HG02623 (cell line): Measurements from ENCODE around the gene THSD4.
"Not testable (repeated sequence)": the region's sequence is repeated elsewhere in the genome, so short reads cannot be mapped to it uniquely, and the experiment has no call there.

Experiments used
- ATAC-seq: cut with Tn5 transposase; IDR thresholded peaks from one replicate; pipeline ENCODE4 v1.9.1; 2021; ENCODE audit warnings: moderate library complexity; ENCODE audit not compliant: unreplicated experiment

The THSD4 gene

DNA sequence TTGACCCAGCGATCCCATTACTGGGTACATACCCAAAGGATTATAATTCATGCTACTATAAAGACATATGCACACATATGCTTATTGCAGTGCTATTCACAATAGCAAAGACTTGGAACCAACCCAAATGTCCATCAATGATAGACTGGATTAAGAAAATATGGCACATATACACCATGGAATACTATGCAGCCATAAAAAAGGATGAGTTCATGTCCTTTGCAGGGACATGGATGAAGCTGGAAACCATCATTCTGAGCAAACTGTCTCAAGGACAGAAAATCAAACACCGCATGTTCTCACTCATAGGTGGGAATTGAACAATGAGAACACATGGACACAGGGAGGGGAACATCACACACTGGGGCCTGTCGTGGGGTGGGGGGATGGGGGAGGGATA is 286.5 kb downstream of the THSD4 start:
- not testable (repeated sequence) for ATAC-seq

DNA sequence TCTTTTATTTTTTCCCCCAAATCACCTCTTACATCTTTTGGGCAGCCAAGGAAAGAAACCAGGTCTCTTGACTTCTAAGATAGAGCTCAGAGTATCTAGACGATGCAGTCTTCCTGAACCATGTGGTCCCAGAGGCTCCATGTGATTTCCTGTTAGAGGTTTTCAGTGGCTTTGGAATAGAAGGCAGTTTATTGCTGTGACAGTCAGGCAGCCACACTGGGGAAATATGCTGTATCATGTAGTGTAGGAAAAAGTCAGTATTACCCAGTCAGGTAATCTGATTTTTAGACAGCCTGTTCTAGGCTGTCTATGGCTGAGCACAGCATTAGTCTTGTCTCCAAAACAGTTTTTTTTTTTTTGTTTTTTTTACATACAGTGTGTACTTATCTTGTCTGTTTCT is 294.3 kb downstream of the THSD4 start:
- ATAC-seq, result no peak

DNA sequence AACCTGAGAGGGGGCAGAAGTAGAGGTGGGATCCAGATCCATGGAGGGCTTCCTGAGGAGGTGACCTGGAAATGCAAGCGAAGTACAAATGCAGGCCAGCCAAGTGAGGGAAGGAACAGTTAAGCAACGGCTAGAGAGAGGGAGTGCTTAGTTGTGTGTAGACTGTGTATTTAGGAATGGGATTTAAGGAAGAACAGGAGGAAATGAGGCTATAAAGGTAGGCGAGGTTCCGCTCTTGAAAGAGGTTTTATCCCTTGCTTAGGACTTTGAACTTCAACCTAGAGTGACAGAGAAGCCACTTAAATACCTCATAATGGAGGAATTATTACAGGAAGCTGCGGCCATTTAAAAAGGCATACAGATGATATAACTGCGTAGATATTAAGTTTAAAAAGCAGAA is 295.1 kb downstream of the THSD4 start:
- no peak for ATAC-seq

DNA sequence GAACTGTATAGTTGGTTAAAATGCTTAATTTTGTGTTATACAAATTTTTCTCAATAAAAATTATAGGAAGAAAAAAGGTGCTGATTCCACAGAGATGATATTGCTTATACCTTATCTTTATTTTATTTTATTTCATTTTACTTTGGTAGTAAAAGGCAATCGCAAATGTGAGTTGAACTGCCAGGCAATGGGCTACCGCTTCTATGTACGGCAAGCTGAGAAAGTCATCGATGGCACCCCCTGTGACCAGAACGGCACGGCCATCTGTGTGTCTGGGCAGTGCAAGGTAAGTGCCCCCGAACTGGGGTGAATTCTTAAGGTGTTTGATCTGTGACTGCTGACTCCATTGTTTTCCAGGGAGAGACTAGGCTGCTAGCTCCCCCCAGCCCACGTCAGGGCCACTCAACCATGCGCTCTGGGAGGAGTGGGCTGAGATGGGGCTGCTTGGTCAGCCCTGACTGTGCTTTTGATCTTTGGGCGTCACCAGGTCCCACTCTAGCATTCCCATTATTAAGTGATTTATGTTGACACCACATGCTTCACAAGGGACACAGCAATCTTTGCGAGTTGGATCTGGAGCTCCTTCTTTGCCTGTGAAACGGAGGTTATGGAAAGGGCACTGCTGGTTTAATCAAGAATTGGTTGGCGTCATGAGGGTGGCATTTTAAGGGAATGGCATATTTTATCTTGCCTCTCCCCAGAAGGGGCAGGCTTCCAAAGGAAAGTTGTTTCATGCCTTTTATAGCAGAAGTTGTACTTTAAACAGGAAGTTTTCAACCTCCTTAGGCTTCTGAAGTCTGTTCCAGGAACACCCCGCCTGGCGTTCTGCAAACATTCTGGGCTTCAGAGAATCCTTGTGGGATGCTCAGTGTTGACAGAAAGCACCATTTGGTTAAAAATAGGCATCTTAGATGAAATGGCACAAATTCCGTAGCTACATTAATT is 296.5 kb downstream of the THSD4 start:
- ATAC-seq, result no peak

DNA sequence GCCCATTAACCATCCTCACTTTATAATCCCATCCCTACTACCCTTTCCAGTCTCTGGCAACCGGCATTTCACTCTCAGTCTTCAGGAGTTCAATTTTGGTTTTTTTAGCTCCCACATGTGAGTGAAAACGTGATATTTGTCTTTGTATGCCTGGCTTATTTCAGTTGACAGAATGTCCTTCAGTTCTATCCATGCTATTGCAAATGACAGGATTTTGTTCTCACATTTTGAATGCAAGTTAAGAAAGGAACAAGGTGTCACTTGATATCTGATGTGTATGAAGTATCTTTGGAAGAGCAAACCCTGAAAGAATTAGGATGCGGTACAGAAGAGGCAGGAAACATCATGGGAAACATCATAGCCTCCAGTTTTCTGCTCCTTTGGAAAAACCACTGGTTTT is 298.1 kb downstream of the THSD4 start:
- ATAC-seq, result no peak

DNA sequence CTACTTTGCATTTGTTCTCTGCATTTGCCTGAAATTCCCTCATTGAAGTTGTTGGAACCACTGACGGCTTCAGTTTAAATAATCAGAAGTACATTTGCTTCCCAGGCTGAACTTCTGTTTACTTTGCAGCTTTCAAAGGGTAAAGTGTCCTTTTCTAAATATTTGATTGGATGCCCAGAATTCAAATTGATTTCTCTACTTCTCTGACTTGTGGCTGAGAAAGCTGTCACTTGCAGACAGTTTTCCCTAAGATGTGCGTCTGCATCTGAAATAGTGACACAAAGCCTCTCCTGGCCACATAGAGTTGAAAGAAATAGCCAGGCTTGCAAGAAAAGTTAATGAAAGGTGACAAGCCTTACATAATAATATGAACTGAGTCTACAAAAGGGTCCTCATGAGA is 299.6 kb downstream of the THSD4 start:
- ATAC-seq, result no peak

DNA sequence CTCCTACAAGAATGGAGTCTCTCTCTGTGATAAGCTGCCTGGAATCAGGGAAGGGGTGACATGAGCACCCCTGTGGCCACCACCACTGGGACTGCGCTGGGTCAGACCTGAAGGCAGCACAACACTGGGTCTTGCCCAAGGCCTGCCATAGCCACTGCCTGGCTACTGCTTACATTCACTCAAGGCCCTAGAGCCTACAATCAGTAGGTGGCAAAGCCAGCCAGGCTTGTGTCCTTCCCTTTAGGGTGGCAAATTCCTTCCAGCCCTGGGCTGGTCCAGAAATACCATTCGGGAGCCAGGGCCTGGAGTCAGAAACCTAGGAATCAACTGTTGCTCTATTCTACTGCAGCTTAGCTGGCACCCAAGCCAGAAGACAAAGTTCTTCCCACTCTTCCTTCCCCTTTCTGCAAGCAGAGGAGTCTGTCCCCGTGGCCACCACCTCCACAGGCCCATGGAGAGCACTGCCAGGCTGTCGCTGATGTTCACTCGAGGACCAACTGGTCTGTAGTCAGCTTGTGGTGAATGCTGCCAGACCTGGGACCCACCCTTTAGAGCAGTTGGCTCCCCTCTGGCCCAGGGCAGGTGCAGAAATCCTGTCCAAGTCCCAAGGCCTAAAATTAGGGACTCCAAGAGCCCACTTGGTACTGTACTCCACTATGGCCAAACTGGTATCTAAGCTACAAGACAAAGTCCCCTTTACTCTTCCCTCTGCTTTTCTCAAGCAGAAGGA is 307.4 kb downstream of the THSD4 start:
- ATAC-seq, result no peak

DNA sequence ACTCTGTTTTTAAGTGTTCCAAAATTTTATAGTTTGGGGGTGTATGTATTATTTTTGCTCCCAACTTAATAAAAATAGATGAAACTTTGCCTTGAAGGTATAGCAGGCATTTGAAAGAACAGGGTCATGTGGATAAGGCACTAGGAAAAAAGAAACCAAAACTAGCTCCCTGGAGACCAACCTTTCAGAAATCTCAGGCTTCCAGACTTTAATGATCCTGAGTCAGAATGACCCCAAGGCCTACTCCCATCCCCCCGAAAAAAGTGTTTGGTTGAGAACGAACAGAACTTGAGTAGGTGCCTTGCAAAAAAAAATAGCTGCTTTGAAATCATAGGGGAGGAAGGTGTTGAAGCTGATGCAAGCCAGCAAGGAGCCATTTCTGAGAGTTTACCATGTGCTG is 309.5 kb downstream of the THSD4 start:
- ATAC-seq, result no peak

DNA sequence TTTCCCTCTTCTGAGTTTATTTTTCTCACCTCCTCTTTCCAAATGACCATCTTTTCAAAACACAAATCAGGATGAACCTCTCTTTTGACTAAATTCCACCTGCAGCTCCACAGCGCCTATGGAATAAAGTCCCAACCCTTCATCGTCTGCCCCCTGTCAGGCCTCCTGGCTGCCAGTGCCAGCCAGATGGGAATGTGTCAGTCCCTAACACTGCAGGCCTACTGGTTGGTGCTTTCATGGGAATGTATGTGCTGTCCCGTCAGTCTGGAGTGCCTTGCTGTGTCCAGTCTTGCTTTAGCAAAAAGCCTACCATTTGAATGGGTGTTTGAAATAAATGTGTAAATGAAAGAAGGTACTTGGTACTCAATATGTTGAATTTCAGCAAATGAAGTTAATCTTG is 310.1 kb downstream of the THSD4 start:
- ATAC-seq, result no peak

DNA sequence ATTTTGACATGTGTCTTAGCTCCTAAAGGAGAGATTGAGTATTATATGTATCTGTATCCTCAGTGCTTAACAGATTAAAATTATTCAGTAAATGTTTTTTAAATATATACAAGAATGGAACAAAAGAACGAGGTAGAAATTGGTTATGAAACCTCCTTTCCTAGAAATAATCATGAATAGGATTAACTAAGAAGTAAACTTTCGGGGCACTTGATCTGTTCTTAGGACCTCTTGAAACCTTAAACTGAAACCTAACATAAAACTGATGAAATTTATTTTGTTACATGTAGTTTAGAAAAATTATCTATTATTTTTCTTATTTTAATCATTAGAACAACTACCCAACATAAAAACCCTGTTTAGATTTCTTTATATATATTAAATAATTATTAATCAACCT is 311.5 kb downstream of the THSD4 start:
- ATAC-seq, result no peak

DNA sequence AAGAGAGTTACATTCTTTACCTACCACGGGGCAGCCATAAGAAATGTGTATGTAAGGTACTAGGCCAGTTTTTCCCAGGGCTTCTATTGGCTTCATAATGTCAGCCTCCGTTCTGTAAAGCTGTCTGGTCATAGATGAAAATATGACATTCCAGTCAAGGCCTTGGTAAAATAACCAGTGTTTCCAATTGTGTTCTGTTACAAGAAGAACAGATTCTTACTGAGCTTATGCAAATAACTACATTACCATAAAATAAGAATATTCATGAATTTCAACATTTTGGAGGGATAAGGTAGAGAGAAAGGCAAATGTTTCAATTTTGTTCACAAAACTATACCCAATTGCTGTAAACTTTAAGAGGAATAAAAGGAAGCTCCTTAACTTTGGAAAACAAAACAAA is 315.5 kb downstream of the THSD4 start:
- ATAC-seq, result no peak

DNA sequence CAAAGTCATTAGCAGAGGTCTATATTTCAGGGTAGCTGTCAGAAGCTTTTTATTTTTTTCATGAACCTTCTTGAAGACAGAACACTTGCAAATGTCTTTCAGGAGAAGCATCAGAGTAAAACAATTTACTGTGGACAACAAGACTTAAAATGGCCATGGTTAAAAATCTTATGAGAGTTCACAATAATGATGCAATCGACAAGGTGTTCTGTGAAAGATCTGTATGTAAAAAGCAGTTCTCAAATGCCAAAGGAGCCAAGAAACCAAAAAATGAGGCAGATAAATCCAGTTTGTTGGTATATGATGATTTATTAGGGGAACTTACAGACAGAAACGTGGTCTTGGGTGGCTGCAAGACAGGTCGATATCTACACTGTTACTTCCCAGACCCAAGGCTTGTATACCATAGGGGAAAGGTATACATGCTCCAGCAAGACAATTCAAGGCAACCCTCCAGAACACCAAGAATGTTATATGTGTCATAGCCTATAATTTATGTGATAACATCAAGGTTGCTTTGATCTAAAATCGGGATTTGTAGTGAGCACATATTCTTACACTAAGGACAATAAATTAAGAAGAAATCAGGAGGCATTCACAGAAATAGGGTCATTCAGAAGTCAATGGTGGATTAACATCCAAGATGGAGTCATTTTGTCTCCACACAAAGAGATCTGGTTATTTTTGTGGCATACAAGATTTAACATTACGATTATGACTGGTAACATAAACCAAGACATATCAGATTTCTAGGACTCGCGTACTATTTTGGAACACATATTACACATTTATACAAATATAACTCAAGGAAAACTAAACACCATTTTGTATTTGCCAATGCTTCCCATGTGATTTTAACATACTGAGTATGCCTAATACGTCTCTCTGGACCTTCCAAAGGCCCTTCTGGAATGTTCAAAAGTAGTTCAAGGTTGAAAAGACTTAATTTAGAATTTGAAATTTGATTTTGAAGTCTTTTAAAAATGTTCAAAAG is 316.4 kb downstream of the THSD4 start:
- ATAC-seq, result no peak

DNA sequence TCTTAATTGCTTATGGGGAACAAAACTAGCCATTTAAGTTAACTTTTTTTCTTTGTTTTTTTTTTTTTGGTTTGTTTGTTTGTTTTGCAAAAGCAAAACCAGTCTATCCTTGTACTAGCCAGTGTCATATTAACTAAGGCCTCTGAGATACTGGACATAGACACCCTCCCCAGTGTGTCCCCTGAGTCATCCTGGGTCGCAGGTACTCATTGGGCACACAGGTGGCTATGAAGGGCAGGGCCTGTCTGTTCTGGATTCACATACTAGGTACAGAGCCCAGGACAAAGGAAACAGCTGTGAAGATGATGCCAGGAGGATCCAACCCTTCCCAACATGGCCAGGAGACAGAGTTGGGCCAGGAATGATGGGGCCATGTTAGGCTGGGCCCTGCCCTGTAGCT is 318.1 kb downstream of the THSD4 start:
- no peak for ATAC-seq

DNA sequence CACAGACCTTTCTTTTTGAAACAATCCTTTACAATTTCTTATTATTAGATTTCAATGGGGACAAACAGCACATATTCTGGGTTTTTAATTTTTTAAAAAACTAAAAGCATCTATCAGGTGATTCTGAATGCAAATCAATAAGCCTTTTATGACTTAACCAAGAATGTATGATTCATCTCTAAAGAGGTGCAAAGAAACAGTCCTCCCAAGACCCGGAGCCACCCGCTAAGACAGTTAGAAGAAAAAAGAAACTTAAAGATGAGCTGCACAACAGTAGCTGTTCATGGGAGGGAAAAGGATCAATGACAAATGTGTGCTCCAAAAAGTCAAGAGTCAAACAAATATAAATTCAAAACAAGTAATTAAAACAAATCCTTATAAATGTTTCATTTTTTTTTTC is 319.5 kb downstream of the THSD4 start:
- ATAC-seq, result no peak

DNA sequence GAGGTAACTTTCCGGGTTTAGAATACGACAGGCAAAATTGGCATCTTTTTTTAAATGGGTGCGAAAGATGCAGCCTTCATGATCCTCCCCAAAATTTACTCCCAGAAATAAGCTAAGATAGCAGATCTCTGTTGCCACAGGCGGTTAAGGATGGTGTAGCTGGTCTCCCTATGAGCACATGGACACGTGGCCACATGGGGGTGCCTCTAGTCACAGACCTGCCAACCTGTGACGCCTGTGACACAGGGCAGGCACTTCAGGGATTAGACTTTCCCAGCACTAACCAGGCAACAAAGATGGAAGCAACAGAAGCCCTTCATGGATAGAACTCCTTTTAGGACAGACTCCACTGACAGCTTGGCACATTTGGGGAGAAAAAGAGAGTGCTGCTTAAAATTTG is 320.3 kb downstream of the THSD4 start:
- ATAC-seq, result no peak

DNA sequence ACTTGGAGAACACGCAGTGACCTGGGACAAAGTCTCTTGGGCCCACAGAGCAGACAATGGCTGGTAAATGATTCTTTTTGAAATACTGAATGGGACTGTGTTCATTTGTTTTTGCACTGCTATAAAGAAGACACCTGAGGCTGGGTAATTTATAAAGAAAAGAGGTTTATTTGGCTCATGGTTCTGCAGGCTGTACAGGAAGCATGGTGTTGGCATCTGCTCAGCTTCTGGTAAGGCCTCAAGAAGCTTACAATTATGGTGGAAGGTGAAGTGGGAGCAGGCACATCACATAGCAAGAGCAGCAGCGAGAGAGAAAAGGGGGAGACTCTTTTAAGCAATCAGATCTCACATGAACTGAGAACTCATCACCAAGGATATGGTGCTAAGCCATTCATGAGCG is 321.6 kb downstream of the THSD4 start:
- ATAC-seq, result no peak

DNA sequence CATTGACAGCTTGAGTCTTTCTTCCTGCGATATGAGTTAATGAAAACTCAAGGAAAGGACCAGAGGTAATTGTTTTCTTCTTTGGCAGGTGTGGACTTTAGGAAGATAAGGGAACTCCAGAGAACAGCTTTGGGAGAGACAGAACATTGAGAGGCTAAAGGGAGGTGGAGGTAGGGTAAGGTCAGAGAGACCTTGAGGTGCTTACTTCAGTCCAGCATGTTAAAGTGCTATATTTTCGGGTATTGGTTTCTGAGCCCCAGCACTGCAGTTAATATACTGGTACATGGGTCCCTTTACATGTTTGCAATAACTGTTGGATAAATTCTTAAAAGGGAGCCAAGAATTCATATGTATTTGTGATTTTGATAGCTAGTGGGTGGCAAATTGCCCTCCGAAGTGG is 322.1 kb downstream of the THSD4 start:
- no peak for ATAC-seq

DNA sequence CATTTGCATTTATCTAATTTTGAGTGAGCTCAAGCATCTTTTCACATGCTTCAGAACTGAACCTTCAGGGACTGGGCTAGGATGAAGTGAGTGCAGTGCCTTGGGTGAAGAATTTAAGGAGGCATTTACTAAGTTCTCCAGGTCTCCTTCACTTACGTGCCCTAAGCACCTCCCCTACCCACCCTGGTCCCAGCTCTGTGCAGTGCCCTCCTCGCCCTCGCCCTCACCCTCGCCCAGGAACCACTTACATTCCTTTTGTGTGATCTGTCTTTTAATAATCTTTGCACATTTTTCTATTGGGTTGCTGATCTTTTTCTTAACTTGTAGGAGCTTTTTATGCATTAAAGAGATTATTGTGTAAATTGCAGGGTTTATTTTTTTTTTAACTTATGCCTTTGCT is 322.6 kb downstream of the THSD4 start:
- ATAC-seq, result no peak

DNA sequence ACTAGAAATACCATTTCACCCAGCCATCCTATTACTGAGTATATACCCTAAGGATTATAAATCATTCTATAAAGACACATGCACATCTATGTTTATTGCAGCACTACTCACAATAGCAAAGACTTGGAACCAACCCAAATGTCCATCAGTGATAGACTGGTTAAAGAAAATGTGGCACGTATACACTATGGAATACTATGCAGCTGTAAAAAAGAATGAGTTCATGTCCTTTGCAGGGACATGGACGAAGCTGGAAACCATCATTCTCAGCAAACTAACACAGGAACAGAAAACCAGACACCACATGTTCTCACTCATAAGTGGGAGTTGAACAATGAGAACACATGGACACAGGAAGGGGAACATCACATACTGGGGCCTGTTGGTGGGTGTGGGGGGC is 324.2 kb downstream of the THSD4 start:
- ATAC-seq, result not testable (repeated sequence)

DNA sequence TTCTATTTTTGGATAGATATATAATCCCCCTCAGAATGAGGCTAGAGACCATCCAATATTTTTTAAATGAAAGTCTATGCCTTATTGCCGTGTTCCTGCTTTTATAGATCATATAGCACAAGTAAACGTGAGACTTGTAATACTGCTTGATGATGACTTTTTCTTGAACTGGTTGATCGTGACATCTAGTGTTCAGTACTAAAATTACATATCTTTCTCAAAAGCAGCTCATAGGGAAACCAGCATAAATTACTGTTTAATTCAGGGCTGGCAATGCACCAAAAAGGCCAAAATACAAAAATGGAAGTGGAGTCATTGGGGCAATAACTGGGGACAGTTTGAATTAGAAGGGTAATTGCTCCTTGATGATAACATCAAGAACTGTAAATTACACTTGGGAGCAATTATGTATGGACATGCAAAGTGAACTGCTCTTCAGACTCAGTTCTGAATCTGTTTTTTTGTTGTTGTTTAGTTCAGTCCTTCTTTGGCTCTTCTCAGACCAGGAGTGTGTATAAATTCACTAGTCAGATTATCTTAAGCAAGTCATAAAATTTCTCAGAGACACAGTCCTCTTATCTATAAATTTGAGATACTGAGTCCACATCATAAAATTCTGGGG is 325.3 kb downstream of the THSD4 start:
- ATAC-seq, result no peak

DNA sequence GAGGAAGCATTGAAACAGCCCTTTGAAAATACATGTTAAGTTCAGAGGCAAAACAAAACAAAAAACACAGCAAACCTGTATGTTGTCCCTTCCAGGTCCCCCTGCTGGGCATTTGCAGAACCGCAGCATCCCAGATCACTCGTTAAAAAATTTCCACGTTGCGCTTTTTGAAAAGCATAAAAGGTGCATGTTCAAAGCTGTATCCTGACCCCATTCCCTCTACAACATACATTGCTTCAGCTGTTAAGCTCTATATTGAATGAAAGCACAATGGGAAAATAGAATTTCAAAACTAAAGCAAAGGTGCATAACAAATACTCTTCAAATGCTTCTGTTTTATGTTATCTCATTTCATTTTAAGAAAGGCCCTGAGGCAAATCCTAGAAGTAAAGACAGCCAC is 328.3 kb downstream of the THSD4 start:
- ATAC-seq, result no peak
